Suprapubic skin (tissue), 4 donors: ENCODE results near the gene MRPL32. TPM values are rescaled to one million over a fixed set of nuclear protein-coding genes. Genes with fewer than 3 reads are reported as not detected.

Experiments
- DNase-seq, 2 donors: peaks; one replicate each; pipeline ENCODE4 v3.0.0-alpha.2; 2019; ENCODE audit warnings: low spot score in 2 of 2
- H3K27ac ChIP-seq: fragments of 200-600 bp; sonication (generic); one replicate; pipeline ENCODE4 v1.5.1; 2019
- H3K27me3 ChIP-seq: fragments of 200-600 bp; sonication (generic); one replicate; pipeline ENCODE4 v1.5.1; 2019
- H3K36me3 ChIP-seq: fragments of 200-600 bp; sonication (generic); one replicate; pipeline ENCODE4 v1.5.1; 2019
- H3K4me1 ChIP-seq: fragments of 200-600 bp; sonication (generic); one replicate; pipeline ENCODE4 v1.5.1; 2019
- H3K4me3 ChIP-seq: fragments of 200-600 bp; sonication (generic); one replicate; pipeline ENCODE4 v1.5.1; 2019; ENCODE audit warnings: mild to moderate bottlenecking
- H3K9me3 ChIP-seq: fragments of 200-600 bp; sonication (generic); one replicate; pipeline ENCODE4 v1.5.1; 2019
- EP300 ChIP-seq: sonication (generic); formaldehyde crosslinking; IDR thresholded peaks from one replicate; pipeline ENCODE4 v1.6.1; 2017; ENCODE audit warnings: antibody characterized with exemption
- POLR2A ChIP-seq, 2 donors: fragments of 450-650 bp; IDR thresholded peaks; one replicate each; pipeline ENCODE4 v1.6.1; 2017; ENCODE audit warnings: antibody characterized with exemption in 2 of 2, mild to moderate bottlenecking in 2 of 2, moderate library complexity in 2 of 2
- POLR2AphosphoS5 ChIP-seq, 3 donors: sonication (generic); formaldehyde crosslinking; IDR thresholded peaks; one replicate each; pipeline ENCODE4 v1.6.1; 2017; ENCODE audit warnings: antibody characterized with exemption in 3 of 3
- WGBS: methylation state at CpG from one replicate; pipeline ENCODE4 v1.1.5; 2018; 5-methylcytosine and 5-hydroxymethylcytosine counted together
- total RNA-seq, 4 donors: library from RNA; depleted of rRNA; stranded (reverse); fragments of >200 nt; gene quantifications; one replicate each; pipeline ENCODE4 v1.1.0, GENCODE V29; 2016
- TF ChIP-seq, protein P1 (sequence below), 2 donors: fragments of 200-600 bp in 1 of 2; fragments of 450-650 bp in 1 of 2; sonication (generic) in 1 of 2; IDR thresholded peaks; one replicate each; pipeline ENCODE4 v1.5.1; 2016 to 2019; ENCODE audit warnings: antibody characterized with exemption in 2 of 2, mild to moderate bottlenecking in 1 of 2, moderate library complexity in 1 of 2

Gene MRPL32
- total RNA-seq, 4 donors from 2014 or later: 32.9 to 47.2 (median 35.9) TPM

DNA sequence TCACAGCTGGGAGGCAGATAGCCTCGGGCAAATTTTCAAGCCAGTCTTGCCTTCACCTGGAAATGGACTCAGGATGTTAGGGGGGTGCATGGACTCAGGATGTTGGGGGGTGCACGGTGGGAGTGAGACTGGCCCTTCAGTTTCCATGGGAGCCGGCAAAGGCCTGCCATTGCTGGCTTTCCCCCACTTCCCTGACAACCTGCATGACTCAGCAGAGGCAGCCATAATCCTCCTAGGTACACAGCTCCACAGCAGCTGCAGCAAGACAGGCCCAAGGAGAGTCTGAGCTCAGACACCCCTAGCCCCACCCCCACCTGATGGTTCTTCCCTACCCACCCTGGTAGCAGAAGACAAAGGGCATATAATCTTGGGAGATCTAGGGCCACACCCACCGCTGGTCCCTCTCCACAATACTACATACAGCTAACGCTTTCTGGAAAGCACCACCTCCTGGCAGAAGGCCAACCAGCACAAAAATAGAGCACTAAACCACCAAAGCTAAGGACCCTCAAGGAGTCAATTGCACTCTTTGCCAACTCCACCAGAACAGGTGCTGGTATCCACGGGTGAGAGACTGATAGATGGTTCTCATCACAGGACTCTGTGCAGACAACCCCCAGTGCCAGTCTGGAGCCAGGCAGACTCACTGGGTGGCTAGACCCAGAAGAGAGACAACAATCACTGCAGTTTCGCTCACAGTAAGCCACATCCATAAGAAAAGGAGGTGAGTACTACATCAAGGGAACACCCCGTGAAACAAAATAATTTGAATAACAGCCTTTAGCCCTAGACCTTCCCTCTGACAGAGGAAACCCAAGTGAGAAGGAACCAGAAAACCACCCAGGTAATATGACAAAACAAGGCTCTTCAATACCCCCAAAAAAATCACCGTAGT lies 38.6 kb upstream of the MRPL32 start:
- 81% methylated on average over 9 of the region's 9 CpGs for WGBS
- TF ChIP-seq, protein P1, sequence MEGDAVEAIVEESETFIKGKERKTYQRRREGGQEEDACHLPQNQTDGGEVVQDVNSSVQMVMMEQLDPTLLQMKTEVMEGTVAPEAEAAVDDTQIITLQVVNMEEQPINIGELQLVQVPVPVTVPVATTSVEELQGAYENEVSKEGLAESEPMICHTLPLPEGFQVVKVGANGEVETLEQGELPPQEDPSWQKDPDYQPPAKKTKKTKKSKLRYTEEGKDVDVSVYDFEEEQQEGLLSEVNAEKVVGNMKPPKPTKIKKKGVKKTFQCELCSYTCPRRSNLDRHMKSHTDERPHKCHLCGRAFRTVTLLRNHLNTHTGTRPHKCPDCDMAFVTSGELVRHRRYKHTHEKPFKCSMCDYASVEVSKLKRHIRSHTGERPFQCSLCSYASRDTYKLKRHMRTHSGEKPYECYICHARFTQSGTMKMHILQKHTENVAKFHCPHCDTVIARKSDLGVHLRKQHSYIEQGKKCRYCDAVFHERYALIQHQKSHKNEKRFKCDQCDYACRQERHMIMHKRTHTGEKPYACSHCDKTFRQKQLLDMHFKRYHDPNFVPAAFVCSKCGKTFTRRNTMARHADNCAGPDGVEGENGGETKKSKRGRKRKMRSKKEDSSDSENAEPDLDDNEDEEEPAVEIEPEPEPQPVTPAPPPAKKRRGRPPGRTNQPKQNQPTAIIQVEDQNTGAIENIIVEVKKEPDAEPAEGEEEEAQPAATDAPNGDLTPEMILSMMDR (IDR thresholded peaks at IDR 0.05): no peak
- TF ChIP-seq POLR2A (IDR thresholded peaks at IDR 0.05) (no peak), EP300 (no peak), POLR2AphosphoS5 (IDR thresholded peaks at IDR 0.05) (no peak)
- no peak for DNase-seq
- Histone ChIP-seq H3K27ac (no peak overlapping the region), H3K4me1 (peaks cover 6% of the 10 kb centered on the region), H3K9me3 (peaks cover 2% of the 10 kb centered on the region), H3K4me3 (no peak overlapping the region), H3K36me3 (no peaks in the 10 kb centered on the region), H3K27me3 (no peaks in the 10 kb centered on the region)

DNA sequence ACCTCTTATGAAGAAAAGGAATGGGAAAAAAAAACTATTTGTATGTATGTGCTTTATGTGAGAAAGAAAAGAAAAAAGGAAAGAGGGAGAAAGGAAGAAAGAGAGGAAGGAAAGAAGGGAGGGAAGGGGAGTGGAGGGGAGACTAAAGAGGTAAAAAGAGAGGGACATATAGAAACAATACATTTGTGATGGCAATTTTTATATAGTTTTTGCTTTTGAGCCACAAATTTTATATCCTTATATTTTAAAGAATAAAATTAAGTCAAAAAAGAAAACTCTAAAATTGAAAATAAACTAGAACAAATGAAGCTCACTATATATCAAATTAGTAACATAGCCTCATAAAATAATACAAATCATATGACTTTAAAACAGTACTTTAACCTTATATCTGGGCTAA lies 31.3 kb upstream of the MRPL32 start:
- Histone ChIP-seq H3K9me3 (no peaks in the 10 kb centered on the region), H3K27ac (no peak overlapping the region), H3K4me1 (no peaks in the 10 kb centered on the region), H3K36me3 (no peaks in the 10 kb centered on the region), H3K4me3 (no peak overlapping the region), H3K27me3 (no peaks in the 10 kb centered on the region)
- no peak for DNase-seq
- TF ChIP-seq, protein P1 (IDR thresholded peaks at IDR 0.05): no peak
- TF ChIP-seq POLR2AphosphoS5 (IDR thresholded peaks at IDR 0.05): no peak
- no peak for TF ChIP-seq POLR2A (IDR thresholded peaks at IDR 0.05)
- no peak for TF ChIP-seq EP300

DNA sequence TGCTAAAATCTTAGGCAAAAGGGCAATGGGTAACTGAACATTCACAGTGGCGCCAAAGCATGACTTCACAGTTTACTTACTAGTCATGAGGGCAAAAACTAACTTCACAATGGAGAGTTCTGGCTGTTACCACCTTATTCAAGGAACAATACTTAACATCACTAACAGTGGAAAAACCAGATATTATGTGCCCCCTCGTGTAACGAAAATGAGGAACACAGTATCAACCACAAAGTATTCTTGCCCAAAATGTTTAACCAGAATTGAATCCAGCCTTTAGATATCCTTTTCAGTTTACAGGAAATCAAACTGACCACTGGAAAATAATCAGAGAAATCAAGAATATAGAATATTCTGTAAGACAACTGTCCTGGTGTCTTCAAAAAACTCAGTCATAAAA lies 29.8 kb upstream of the MRPL32 start:
- no peak overlapping the region for H3K27ac ChIP-seq
- no peak overlapping the region for H3K4me3 ChIP-seq
- TF ChIP-seq POLR2AphosphoS5 (IDR thresholded peaks at IDR 0.05): no peak
- TF ChIP-seq, protein P1 (IDR thresholded peaks at IDR 0.05): no peak
- H3K36me3 ChIP-seq: no peaks in the 10 kb centered on the region
- no peaks in the 10 kb centered on the region for H3K9me3 ChIP-seq
- H3K27me3 ChIP-seq: no peaks in the 10 kb centered on the region
- 69% methylated on average over 3 of the region's 3 CpGs for WGBS
- DNase-seq: no peak
- H3K4me1 ChIP-seq: no peaks in the 10 kb centered on the region

- TF ChIP-seq, protein P1 (IDR thresholded peaks at IDR 0.05): no peak
- TF ChIP-seq EP300 (no peak), POLR2A (IDR thresholded peaks at IDR 0.05) (no peak), POLR2AphosphoS5 (IDR thresholded peaks at IDR 0.05) (no peak)
- H3K4me1 ChIP-seq: peaks cover 11% of the 10 kb centered on the region
- no peaks in the 10 kb centered on the region for H3K9me3 ChIP-seq
- 100% methylated on average over 1 of the region's 1 CpG for WGBS
- DNase-seq: no peak
- H3K4me3 ChIP-seq: no peak overlapping the region
- no peaks in the 10 kb centered on the region for H3K27me3 ChIP-seq
- no peaks in the 10 kb centered on the region for H3K36me3 ChIP-seq
- no peak overlapping the region for H3K27ac ChIP-seq
These were observed 26.0 kb upstream of the MRPL32 start for GRCh38 chr7:42906181-42906580.

- Histone ChIP-seq H3K4me3 (no peak overlapping the region), H3K27ac (no peak overlapping the region), H3K36me3 (no peaks in the 10 kb centered on the region), H3K4me1 (peaks cover 15% of the 10 kb centered on the region), H3K27me3 (no peaks in the 10 kb centered on the region), H3K9me3 (no peaks in the 10 kb centered on the region)
- no peak for TF ChIP-seq POLR2A (IDR thresholded peaks at IDR 0.05)
- no peak for TF ChIP-seq POLR2AphosphoS5 (IDR thresholded peaks at IDR 0.05)
- TF ChIP-seq, protein P1 (IDR thresholded peaks at IDR 0.05): no peak
- TF ChIP-seq EP300: no peak
- DNase-seq: no peak
These were observed 24.9 kb upstream of the MRPL32 start for GRCh38 chr7:42907316-42907715.
